ENCODE data around the gene SGK1.

SGK1 gene

DNA sequence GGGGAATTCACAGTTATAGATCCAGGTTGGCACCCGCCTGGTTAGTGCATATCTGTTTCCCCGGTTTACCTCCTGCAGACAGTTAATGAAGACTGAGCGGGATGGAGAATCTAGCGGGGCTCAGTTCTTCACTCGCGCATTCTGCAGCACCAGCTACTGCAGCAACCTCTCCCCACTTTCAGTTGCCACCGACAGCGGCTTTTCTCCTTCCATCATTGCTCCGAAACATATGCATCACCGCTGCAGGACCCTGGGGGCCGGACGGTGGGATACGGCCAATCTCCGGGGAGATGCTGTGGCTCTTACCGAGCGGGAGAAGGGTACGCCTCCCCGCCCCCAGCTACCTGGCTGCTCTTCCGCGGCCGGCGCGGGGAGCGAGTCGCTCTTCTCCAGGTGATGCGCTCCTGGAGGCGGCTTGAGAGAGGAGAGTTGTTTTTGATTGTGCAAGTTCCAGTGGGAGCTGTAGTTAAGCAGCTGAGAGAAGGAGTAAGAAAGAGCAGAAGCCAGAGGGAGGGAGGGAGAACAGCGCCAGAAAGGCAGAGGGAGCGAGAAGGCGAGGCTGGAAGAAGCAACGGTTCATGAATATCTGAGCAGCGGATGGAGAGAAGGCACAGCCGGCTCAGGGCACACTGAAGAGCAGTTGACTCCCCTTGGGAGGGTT is at the start of gene SGK1:
TSS of gene SGK1 (minus strand) at position 642 of the 661 bp plus-strand sequence. CDS start 652 bp downstream, outside the sequence.
- no peak for DNase-seq

DNA sequence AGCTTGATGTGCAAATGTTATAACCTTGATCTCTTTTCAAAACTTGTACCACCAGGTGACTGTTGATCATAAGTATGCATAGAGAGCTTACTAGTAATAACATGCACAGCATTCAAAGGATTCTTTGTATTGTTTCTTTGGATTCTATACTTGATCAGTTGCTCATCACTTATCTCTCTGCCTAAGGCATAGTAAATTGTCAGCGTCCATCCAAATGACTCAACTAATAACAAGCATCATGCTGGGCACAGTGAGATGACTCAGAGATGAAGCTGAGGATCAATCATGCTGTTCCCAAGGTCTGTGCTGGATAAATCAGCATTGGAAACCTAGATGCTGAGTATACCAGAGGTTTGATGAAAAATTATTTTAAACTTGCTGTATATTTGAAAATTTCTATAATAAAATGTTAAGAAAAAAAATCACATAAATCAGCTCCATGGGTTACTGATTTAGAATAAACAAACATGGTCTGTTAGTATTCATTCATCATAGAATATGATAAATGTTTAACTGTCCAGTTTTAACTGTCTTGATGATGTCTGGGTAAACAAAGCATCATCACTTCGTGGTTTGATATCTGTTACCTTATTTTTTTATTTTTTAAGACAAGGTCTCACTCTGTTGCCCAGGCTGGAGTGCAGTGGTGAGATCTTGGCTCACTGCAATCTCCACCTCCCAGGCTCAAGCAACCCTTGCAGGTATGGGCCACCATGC is 45.6 kb upstream of the SGK1 start:
- DNase-seq = no peak

GRCh38 chr6:134361011-134361410 is 43.1 kb upstream of the SGK1 start:
- DNase-seq = no peak

- no peak for DNase-seq
These were observed 41.4 kb upstream of the SGK1 start for GRCh38 chr6:134359302-134359701.

DNA sequence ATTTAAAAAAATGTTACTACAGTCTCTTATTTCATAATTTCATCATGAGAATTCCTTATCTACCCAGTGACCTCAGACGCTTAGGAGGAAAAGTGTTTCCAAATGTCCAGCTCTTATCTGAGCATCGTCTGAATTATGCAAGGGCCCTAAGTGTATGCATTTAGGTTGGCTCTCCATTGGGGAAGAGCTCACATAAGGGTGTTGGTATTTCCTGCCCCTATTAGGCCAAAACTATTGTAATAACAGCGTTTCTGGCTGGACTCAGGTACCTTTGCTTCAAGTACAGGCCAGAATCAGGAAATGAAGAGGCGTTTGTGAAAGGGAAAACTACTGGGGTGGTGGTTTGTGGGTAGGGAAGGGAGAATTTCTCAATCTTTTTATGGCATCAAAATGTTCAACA is 40.4 kb upstream of the SGK1 start:
- no peak for DNase-seq

DNA sequence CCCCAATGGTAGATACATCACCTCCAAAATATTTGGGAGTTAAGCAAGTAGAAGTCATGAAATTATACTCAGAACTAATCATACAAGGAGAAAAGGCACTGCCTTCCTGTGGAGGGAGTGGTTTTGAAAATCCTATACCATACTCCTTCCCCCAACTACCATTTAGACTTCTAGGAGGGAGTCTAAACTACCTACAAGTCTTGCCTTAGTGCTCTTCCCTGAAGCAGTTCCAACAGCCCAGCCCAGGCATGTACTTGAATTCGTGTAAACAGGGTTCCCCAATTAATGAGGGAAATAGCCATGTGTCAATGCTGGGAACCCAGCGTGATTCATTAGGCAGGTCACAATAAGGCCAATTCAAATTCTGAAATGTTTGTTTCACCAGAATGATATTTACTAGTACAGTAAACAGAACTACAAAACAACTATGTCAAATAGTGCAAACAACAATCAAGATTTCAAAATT is 39.1 kb upstream of the SGK1 start:
- DNase-seq = no peak

- DNase-seq = no peak
These were observed 38.5 kb upstream of the SGK1 start for GRCh38 chr6:134356405-134356804.

DNA sequence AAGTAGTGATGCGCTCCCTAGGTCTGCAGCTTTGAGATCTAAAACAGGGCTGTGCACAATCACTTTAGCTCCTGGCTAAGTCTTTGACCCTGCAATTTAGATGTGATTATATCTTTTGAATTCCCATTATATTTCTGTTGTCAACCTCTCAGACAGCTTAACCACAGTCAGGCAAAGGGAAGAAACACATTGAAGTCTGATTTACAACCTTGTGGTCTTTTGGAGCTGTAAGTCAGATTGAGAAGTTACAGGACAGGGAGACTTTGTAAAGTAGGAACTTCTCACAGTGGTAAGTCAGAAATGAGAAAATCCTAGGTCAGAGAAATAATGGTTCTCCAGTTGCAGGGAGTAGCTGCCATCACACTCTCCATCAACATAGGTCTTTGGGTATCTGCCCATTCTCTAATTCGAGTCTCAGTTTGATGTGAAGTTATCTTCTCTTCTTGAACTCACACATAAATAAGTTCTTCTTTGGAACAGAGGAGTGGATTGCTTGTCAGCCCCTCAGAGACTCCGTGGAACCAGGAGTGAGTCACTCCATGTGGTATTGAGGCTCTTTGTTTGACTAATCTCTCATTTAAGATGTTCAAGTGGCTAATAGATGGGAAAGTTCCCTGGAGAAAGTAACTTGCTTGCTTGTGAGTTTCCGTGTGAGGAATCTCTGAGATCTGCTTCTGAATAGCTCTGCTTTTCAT is 35.0 kb upstream of the SGK1 start:
- no peak for DNase-seq

DNA sequence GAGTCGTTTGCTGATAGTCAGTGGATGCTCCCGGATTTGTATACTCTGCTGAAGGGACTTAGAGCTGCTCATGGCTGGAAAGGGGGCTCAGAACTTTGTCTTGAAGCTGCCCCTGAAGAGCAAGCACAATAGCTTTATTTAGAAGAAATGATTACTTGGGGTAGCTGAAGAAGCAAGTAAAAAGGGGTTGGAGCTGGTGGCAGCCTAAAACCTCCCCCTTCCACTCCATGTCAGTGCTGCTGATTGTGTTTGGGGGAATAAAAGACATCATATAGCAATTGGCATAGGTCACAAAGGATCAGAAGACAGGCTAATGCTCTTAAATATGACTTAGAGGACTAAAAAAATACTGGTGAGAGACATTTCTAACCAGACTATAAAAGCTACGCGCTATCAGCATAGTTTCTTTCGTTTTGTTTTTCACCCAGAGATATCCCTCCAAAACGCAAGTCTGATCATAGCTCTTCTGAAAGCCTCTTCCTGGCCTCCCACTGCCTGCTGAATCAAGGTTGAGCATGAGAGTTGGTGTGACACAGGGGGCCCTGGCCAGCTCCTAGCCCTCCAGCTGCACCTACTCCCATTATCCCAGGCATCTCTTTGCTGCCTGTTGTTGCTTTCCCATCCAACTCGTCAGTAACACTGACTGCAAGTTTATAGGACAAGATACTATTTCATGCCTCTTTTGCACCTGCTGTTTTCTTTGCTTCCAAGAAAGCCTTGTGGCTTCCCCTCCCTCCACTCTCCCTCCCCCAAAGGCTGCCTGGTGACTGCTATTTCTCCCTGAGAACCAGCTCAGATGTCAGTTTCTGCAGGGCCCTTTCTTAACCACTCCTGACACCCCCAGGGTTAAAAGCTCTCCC is 33.9 kb upstream of the SGK1 start:
- DNase-seq = no peak

DNA sequence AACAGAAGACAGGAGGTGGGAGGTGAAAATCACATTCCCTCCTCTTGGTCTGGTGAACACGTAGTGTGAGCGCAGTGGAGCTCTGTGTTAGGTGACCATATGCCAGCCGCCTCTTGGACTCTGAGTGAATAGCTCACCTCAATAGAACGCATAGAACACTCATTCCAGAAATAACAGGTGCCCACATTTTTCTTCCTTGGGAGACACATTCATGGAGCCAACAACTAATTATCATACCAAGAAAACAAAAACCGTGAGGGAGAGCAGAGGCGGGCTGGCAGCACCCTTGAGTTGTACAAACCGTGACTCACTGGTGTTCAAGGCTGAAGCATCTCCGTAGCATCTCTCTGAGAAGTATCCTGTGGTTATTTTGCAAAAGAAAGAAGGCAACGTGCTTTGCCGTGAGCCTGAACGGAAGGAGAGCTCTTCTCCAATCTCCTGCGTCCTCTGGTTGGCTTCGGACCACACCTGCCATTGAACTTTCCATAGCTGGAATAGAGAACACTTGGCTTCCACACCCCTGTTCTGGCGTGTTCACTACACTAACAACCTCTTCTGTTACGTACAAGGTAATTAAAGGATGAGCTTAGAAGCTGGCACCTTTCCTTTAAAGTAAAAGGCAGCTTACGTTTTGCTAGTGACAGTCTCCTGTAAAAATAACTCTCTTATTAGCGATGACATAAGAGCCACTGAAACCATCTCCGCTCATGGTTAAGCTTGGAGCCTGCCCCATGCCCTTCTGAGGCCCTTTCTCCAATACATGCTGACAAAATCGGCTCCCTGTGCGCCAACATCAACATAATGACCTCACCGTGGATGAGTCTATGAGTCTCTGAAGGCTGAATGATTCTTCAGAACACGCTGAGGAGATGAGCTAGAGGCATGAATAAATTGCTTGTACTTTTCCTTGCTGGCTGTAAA is 30.2 kb upstream of the SGK1 start:
- DNase-seq = no peak

GRCh38 chr6:134346932-134347545 is 29.1 kb upstream of the SGK1 start:
- no peak for DNase-seq

GRCh38 chr6:134345789-134346188 is 27.9 kb upstream of the SGK1 start:
- no peak for DNase-seq

GRCh38 chr6:134343066-134343465 is 25.2 kb upstream of the SGK1 start:
- DNase-seq = no peak

DNA sequence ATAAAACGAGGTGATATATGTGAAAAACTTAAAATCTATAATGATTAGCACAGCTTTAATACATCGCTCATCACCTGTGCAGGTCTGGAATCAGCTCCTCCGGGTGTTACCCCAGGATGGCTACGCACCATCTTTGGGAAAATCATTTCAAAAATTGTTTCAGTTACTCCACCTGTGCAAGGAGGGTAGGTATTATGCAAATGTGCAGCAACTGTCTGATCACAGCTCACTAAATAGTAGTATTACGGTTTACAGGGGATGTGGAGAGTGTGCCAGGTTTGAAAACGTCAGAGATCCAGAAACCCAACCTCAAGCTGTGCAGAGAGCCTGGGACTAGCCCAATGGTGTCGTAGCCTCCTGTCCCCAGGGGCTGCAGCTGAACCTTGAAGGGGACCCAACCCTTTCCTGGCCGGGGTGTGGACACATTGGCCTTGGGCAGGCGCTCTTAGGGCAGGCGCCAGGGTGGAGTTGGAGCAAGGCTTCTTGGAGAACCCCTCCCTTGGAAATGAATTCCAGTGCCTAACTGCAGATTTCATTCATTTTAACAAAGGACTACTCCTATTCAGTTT is 24.2 kb upstream of the SGK1 start:
- DNase-seq = no peak

- no peak for DNase-seq
These were observed 22.5 kb upstream of the SGK1 start for GRCh38 chr6:134340179-134340975.

GRCh38 chr6:134339216-134339615 is 21.3 kb upstream of the SGK1 start:
- DNase-seq = no peak

DNA sequence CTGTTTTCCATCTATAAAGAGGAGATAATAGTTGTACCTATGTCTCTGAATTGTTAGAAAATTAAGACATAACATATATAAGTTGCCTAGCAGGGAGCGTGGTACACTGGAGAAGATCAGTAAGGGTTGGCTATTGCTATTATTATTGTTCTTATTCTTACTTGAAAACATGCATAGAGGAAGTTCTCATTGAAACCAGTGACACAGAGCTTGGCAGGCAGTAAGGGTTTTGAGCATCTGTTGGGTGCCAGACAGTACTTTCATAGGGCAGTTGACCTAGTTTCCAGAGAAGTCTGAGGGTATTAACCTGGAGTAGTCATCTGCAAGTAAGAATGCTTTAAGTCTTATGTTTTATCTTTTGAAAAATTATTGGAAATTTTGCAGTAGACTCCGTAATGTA is 13.3 kb upstream of the SGK1 start:
- no peak for DNase-seq

- no peak for DNase-seq
These were observed 12.6 kb upstream of the SGK1 start for GRCh38 chr6:134330555-134330954.

DNA sequence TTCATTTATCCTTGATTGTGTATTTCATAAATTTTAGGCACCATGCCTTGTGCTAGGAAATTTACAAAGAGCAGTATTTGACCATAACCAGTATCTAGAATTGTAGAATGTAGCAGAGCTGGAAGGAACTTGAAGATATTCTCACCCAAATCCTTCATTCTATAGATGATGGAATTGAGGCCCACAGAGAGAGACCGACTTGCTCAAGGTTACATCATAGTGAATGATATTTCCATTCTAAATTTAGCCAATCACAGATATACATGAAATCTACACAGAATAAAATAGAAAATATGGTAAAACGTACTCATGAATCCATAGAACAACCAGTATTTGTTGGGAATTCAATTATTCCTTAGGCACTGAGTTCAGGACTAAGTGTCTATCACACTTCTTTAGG is 10.9 kb upstream of the SGK1 start:
- no peak for DNase-seq

DNA sequence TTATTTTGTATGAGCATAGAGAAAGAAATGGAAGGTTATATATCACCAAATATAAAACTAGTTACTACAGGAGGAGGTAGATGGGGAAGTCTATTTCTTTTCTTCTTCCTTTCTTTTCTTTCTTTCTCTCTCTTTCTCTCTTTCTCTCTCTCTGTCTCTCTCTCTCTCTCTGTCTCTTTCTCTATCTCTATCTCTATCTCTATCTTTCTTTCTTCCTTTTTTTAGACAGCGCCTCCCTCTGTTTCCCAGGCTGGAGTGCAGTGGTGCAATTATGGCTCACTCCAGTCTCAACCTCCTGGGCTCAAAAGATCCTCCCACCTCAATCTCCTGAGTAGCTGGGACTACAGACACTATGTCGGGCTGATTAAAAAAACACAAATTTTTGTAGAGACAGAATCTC is 10.2 kb upstream of the SGK1 start:
- DNase-seq = no peak
